ENCODE data around the gene BICDL1. TPM values are rescaled to one million over a fixed set of nuclear protein-coding genes. Genes with fewer than 3 reads are reported as not detected.
A peak's percentile ranks its signal among the peaks of the same experiment; 100 is the strongest.

The BICDL1 gene
- total and polyA plus RNA-seq, 10 of the 15 experiments (the other 5 are each of a cell fraction or from before 2014, with no cell fraction given): 0.72 to 12.3 (median 4.2) TPM

DNA sequence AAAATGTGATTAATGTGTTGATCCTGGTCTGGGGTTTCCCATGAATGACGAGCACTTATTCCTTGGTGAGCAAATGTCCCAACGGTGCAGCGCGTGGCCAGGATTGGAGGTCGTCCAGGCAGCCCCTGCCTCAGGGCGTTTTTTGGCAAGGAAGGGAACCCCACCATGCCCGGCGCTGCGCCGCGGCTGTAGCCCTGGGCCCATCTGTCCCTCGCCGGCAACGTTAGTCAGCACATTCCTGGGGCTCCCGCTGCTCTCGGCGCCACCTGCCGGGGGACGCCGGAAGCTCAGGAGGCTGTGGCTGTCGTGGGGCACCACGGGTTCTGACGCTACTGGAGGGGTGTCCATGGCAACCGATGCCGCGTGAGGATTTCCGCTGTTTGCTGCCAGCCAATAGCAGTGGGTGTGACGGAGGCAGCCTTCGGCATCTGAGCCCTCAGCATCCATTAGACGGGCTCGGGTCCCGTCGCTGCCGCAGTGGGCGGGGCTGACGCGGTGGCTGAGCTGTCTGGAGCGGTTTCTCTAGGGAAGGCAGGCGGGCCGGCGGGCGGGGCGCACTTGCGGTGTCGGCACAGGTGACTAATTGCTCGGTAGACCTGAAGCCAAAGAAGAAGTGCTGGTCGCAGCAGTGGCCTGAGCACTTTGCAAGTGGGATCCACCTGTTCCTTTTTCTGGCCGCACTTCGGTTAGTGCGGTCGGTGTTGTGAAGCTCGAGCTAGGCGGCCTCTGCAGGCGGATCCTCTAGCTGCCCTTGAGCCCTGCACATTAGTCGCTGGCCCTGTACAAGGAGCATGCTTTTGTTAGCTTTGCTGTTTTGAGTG, 98.0 kb downstream of the BICDL1 start (continued):
- TF ChIP-seq BHLHE40 (IDR thresholded peaks at IDR 0.05; ENCODE audit: borderline replicate concordance in 1 of 2, low read depth in 2 of 2, low read length in 1 of 2): peak; percentile 71 to 82
- no peak for TF ChIP-seq PML (IDR thresholded peaks at IDR 0.05; ENCODE audit: low read length)
- peak; percentile 75 for TF ChIP-seq POLR2A (IDR thresholded peaks at IDR 0.05; ENCODE audit: low read depth, low read length)
- TF ChIP-seq, protein P1, sequence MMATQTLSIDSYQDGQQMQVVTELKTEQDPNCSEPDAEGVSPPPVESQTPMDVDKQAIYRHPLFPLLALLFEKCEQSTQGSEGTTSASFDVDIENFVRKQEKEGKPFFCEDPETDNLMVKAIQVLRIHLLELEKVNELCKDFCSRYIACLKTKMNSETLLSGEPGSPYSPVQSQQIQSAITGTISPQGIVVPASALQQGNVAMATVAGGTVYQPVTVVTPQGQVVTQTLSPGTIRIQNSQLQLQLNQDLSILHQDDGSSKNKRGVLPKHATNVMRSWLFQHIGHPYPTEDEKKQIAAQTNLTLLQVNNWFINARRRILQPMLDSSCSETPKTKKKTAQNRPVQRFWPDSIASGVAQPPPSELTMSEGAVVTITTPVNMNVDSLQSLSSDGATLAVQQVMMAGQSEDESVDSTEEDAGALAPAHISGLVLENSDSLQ (IDR thresholded peaks at IDR 0.05): peak; percentile 73
- no peak for TF ChIP-seq ZZZ3 (IDR thresholded peaks at IDR 0.05; ENCODE audit: control insufficient read depth, insufficient read length, low read depth)
- TF ChIP-seq, protein P2, sequence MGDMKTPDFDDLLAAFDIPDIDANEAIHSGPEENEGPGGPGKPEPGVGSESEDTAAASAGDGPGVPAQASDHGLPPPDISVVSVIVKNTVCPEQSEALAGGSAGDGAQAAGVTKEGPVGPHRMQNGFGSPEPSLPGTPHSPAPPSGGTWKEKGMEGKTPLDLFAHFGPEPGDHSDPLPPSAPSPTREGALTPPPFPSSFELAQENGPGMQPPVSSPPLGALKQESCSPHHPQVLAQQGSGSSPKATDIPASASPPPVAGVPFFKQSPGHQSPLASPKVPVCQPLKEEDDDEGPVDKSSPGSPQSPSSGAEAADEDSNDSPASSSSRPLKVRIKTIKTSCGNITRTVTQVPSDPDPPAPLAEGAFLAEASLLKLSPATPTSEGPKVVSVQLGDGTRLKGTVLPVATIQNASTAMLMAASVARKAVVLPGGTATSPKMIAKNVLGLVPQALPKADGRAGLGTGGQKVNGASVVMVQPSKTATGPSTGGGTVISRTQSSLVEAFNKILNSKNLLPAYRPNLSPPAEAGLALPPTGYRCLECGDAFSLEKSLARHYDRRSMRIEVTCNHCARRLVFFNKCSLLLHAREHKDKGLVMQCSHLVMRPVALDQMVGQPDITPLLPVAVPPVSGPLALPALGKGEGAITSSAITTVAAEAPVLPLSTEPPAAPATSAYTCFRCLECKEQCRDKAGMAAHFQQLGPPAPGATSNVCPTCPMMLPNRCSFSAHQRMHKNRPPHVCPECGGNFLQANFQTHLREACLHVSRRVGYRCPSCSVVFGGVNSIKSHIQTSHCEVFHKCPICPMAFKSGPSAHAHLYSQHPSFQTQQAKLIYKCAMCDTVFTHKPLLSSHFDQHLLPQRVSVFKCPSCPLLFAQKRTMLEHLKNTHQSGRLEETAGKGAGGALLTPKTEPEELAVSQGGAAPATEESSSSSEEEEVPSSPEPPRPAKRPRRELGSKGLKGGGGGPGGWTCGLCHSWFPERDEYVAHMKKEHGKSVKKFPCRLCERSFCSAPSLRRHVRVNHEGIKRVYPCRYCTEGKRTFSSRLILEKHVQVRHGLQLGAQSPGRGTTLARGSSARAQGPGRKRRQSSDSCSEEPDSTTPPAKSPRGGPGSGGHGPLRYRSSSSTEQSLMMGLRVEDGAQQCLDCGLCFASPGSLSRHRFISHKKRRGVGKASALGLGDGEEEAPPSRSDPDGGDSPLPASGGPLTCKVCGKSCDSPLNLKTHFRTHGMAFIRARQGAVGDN (IDR thresholded peaks at IDR 0.05): peak; percentile 31; the same call in 1 of the 2 replicates
- TF ChIP-seq, protein P3, sequence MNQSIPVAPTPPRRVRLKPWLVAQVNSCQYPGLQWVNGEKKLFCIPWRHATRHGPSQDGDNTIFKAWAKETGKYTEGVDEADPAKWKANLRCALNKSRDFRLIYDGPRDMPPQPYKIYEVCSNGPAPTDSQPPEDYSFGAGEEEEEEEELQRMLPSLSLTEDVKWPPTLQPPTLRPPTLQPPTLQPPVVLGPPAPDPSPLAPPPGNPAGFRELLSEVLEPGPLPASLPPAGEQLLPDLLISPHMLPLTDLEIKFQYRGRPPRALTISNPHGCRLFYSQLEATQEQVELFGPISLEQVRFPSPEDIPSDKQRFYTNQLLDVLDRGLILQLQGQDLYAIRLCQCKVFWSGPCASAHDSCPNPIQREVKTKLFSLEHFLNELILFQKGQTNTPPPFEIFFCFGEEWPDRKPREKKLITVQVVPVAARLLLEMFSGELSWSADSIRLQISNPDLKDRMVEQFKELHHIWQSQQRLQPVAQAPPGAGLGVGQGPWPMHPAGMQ (IDR thresholded peaks at IDR 0.05; ENCODE audit: borderline replicate concordance): peak; percentile 69
- TF ChIP-seq, protein P4, sequence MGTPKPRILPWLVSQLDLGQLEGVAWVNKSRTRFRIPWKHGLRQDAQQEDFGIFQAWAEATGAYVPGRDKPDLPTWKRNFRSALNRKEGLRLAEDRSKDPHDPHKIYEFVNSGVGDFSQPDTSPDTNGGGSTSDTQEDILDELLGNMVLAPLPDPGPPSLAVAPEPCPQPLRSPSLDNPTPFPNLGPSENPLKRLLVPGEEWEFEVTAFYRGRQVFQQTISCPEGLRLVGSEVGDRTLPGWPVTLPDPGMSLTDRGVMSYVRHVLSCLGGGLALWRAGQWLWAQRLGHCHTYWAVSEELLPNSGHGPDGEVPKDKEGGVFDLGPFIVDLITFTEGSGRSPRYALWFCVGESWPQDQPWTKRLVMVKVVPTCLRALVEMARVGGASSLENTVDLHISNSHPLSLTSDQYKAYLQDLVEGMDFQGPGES (IDR thresholded peaks at IDR 0.05): peak; percentile 74
- peak; percentile 41; the same call in 1 of the 2 replicates for TF ChIP-seq RCOR1 (conservative IDR thresholded peaks at IDR 0.05; ENCODE audit: low read depth, low read length)
- peak; percentile 84 for TF ChIP-seq CHD2 (IDR thresholded peaks at IDR 0.05; ENCODE audit: borderline replicate concordance, low read depth, low read length)
- TF ChIP-seq RELA (IDR thresholded peaks at IDR 0.05; ENCODE audit: borderline replicate concordance, partially characterized antibody): peak; percentile 63
- TF ChIP-seq TBL1XR1 (IDR thresholded peaks at IDR 0.05; ENCODE audit: low read depth, low read length): peak; percentile 63; the same call in 1 of the 2 replicates
- TF ChIP-seq NR2F1 (conservative IDR thresholded peaks at IDR 0.05): 0 out of 2 replicates have a peak, but pooled peaks have one; percentile 36
- peak; percentile 78; the same call in 1 of the 2 replicates for TF ChIP-seq NBN (IDR thresholded peaks at IDR 0.05)
- peak; percentile 48; the same call in 1 of the 2 replicates for TF ChIP-seq POLR2AphosphoS5 (IDR thresholded peaks at IDR 0.05; ENCODE audit: low read length)
- TF ChIP-seq ATF7 (IDR thresholded peaks at IDR 0.05; ENCODE audit: low read depth): peak; percentile 52; the same call in 1 of the 2 replicates
- TF ChIP-seq ZNF207 (IDR thresholded peaks at IDR 0.05; ENCODE audit: borderline replicate concordance): peak; percentile 78; the same call in 1 of the 2 replicates
- TF ChIP-seq SMARCA5 (IDR thresholded peaks at IDR 0.05): peak; percentile 78
- peak; percentile 15; the same call in 1 of the 2 replicates for TF ChIP-seq EED (IDR thresholded peaks at IDR 0.05; ENCODE audit: low read depth)
- TF ChIP-seq, protein P5, sequence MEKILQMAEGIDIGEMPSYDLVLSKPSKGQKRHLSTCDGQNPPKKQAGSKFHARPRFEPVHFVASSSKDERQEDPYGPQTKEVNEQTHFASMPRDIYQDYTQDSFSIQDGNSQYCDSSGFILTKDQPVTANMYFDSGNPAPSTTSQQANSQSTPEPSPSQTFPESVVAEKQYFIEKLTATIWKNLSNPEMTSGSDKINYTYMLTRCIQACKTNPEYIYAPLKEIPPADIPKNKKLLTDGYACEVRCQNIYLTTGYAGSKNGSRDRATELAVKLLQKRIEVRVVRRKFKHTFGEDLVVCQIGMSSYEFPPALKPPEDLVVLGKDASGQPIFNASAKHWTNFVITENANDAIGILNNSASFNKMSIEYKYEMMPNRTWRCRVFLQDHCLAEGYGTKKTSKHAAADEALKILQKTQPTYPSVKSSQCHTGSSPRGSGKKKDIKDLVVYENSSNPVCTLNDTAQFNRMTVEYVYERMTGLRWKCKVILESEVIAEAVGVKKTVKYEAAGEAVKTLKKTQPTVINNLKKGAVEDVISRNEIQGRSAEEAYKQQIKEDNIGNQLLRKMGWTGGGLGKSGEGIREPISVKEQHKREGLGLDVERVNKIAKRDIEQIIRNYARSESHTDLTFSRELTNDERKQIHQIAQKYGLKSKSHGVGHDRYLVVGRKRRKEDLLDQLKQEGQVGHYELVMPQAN (conservative IDR thresholded peaks at IDR 0.05): peak; percentile 79
